Prostate gland (tissue), 2 donors: ENCODE results near the gene UBN1. TPM values are rescaled to one million over a fixed set of nuclear protein-coding genes. Genes with fewer than 3 reads are reported as not detected.

Source experiments
- DNase-seq: peaks from one replicate; pipeline ENCODE4 v3.0.0-alpha.2; 2019; ENCODE audit warnings: low spot score
- H3K27ac ChIP-seq, 2 donors: fragments of 200-600 bp; sonication (generic); 2 replicates each; pipeline ENCODE4 v1.5.1; 2017 to 2019
- H3K27me3 ChIP-seq: fragments of 200-600 bp; sonication (generic); replicated peaks from 2 replicates; pipeline ENCODE4 v1.5.1; 2019; ENCODE audit not compliant: insufficient read depth
- H3K36me3 ChIP-seq, 2 donors: fragments of 200-600 bp; sonication (generic); 1 replicate in 1 of 2; 2 replicates in 1 of 2; pipeline versions ENCODE4 v1.5.1 to v1.8.1; 2017 to 2019
- H3K4me1 ChIP-seq: fragments of 200-600 bp; sonication (generic); replicated peaks from 2 replicates; pipeline ENCODE4 v1.5.1; 2019
- H3K4me3 ChIP-seq, 2 donors: fragments of 200-600 bp; sonication (generic); 2 replicates each; pipeline ENCODE4 v1.5.1; 2017 to 2019
- H3K9me3 ChIP-seq: fragments of 200-600 bp; sonication (generic); 2 replicates; pipeline ENCODE4 v1.5.1; 2017
- POLR2A ChIP-seq: fragments of 450-650 bp; IDR thresholded peaks from one replicate; pipeline ENCODE4 v1.6.1; 2016; ENCODE audit warnings: antibody characterized with exemption, mild to moderate bottlenecking
- POLR2AphosphoS5 ChIP-seq: sonication (generic); formaldehyde crosslinking; IDR thresholded peaks from one replicate; pipeline ENCODE4 v1.6.1; 2017; ENCODE audit warnings: antibody characterized with exemption
- WGBS: methylation state at CpG from one replicate; pipeline ENCODE4 v1.1.5; 2018; 5-methylcytosine and 5-hydroxymethylcytosine counted together
- intact Hi-C: fragments of 100-400 bp; cut with DNase I; formaldehyde crosslinking; loops from one replicate; pipeline ENCODE4 v1.14.2; 2022
- total RNA-seq, 2 donors: library from RNA; depleted of rRNA; stranded (reverse); fragments of >200 nt; gene quantifications; one replicate each; pipeline ENCODE4 v1.1.0, GENCODE V29; 2016
- TF ChIP-seq, protein P1 (sequence below), 4 experiments: fragments of 200-600 bp in 2 of 4; fragments of 450-650 bp in 2 of 4; sonication (generic) in 2 of 4; IDR thresholded peaks; 1 replicate in 3 of 4; 2 replicates in 1 of 4; pipeline ENCODE4 v1.5.1; 2016 to 2019; ENCODE audit warnings: antibody characterized with exemption in 4 of 4, mild to moderate bottlenecking in 2 of 4, moderate library complexity in 2 of 4

The UBN1 gene
- total RNA-seq, 2 donors from 2014 or later: 28.2 to 56.9 TPM

- Histone ChIP-seq H3K4me3 (no peak overlapping the region), H3K4me1 (peaks cover 3% of the 10 kb centered on the region), H3K27me3 (no peaks in the 10 kb centered on the region), H3K36me3 (peaks cover 2 to 5% of the 10 kb centered on the region in 2 donors), H3K9me3 (no peaks in the 10 kb centered on the region), H3K27ac (no peak overlapping the region)
- TF ChIP-seq POLR2AphosphoS5: no peak
- TF ChIP-seq POLR2A: no peak
- TF ChIP-seq, protein P1, sequence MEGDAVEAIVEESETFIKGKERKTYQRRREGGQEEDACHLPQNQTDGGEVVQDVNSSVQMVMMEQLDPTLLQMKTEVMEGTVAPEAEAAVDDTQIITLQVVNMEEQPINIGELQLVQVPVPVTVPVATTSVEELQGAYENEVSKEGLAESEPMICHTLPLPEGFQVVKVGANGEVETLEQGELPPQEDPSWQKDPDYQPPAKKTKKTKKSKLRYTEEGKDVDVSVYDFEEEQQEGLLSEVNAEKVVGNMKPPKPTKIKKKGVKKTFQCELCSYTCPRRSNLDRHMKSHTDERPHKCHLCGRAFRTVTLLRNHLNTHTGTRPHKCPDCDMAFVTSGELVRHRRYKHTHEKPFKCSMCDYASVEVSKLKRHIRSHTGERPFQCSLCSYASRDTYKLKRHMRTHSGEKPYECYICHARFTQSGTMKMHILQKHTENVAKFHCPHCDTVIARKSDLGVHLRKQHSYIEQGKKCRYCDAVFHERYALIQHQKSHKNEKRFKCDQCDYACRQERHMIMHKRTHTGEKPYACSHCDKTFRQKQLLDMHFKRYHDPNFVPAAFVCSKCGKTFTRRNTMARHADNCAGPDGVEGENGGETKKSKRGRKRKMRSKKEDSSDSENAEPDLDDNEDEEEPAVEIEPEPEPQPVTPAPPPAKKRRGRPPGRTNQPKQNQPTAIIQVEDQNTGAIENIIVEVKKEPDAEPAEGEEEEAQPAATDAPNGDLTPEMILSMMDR (IDR thresholded peaks at IDR 0.05): no peak
- no peak for DNase-seq
- intact Hi-C loops: no loop called here
- WGBS: 88% methylated on average over 2 of the region's 2 CpGs
Observed at GRCh38 chr16:4836727-4837126, 10.6 kb upstream of the UBN1 start.

GRCh38 chr16:4837733-4838501 lies 9.4 kb upstream of the UBN1 start:
- intact Hi-C loops: no loop called here

DNA sequence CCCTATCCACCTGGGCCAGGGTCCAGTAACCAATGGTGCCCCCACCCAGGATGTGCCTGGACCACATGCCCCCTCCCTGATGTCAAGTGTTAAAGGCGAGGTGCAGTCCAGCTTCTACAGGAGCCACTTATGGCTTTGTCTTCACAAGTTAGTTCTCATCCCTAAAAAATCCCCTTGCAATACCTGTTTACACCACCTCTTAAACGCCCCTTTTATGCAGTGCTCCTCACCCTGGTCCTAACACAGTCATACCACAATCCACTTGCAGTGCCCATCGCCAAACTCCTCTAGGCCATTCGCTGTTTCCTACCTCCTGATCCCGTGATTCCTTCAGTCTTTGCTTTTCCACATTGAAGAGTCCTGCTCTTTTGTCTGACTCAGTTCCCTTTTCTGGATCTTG lies 7.3 kb upstream of the UBN1 start:
- 85% methylated on average over 5 of the region's 5 CpGs for WGBS
- peaks cover 6 to 17% of the 10 kb centered on the region in 2 donors for H3K36me3 ChIP-seq

More at GRCh38 chr16:4837733-4838501, 9.4 kb upstream of the UBN1 start:
- no peaks in the 10 kb centered on the region for H3K9me3 ChIP-seq
- peaks cover 4 to 11% of the 10 kb centered on the region in 2 donors for H3K36me3 ChIP-seq
- H3K27me3 ChIP-seq: no peaks in the 10 kb centered on the region
- WGBS: 87% methylated on average over 13 of the region's 13 CpGs
- TF ChIP-seq, protein P1 (IDR thresholded peaks at IDR 0.05): no peak
- no peak for TF ChIP-seq POLR2AphosphoS5
- no peak for TF ChIP-seq POLR2A
- no peak overlapping the region for H3K4me3 ChIP-seq
- no peak for DNase-seq
- no peak overlapping the region for H3K27ac ChIP-seq
- H3K4me1 ChIP-seq: peaks cover under 1% of the 10 kb centered on the region

DNA sequence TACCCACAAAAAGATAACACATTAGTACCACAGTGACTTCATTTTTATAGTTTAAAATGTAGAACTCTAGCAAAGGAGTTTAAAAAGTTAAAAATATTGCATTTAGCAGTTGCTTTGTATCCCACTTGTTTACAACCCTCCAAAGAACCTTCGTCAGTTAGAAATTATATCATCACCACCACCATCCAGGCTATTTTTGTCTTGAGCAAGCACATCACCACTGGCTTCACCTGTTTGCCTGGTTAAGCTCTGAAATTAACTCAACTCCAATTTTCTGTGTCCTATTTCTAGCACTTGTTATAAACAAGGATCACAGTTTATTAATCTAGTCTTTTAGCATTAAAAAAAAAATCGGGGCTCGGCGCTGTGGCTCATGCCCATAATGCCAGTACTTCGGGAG lies 6.3 kb upstream of the UBN1 start:
- no peak overlapping the region for H3K4me3 ChIP-seq
- WGBS: 79% methylated on average over 5 of the region's 5 CpGs
- no peaks in the 10 kb centered on the region for H3K27me3 ChIP-seq
- TF ChIP-seq POLR2AphosphoS5 (no peak), POLR2A (no peak)
- TF ChIP-seq, protein P1 (IDR thresholded peaks at IDR 0.05): no peak
- no peak for DNase-seq
- H3K4me1 ChIP-seq: peaks cover 11% of the 10 kb centered on the region
- H3K27ac ChIP-seq: no peak overlapping the region
- intact Hi-C loops: loop anchor here (10.0 kb wide), 1 partner anchor 106 kb away; the partner anchor contains the start of genes ANKS3 and DNAAF8
- H3K9me3 ChIP-seq: no peaks in the 10 kb centered on the region
- peaks cover 6 to 17% of the 10 kb centered on the region in 2 donors for H3K36me3 ChIP-seq

More for the DNA sequence above, 7.3 kb upstream of the UBN1 start:
- DNase-seq: no peak
- intact Hi-C loops: loop anchor here (10.0 kb wide), 1 partner anchor 105 kb away; the partner anchor contains the start of genes ANKS3 and DNAAF8
- Histone ChIP-seq H3K27me3 (no peaks in the 10 kb centered on the region), H3K4me1 (peaks cover 2% of the 10 kb centered on the region), H3K27ac (no peak overlapping the region), H3K9me3 (no peaks in the 10 kb centered on the region), H3K4me3 (no peak overlapping the region)
- no peak for TF ChIP-seq POLR2AphosphoS5
- no peak for TF ChIP-seq POLR2A
- TF ChIP-seq, protein P1 (IDR thresholded peaks at IDR 0.05): no peak
